Measurements from ENCODE around the gene LRRN2.
"Not testable (repeated sequence)": the region's sequence is repeated elsewhere in the genome, so short reads cannot be mapped to it uniquely, and the experiment has no call there.

LRRN2 gene

GRCh38 chr1:204572923-204573922 is 112.3 kb downstream of the LRRN2 start:
- no peak for DNase-seq

GRCh38 chr1:204571631-204572030 is 113.9 kb downstream of the LRRN2 start:
- in situ Hi-C loops (cut with HindIII; ENCODE audit: low pct_ligation_motif_present, low pct_unique_long_range_greater_than_20kb, low sequenced_read_pairs): no loop called here

More at GRCh38 chr1:204572923-204573922, 112.3 kb downstream of the LRRN2 start:
- in situ Hi-C loops (cut with HindIII; ENCODE audit: low pct_ligation_motif_present, low pct_unique_long_range_greater_than_20kb, low sequenced_read_pairs): no loop called here

DNA sequence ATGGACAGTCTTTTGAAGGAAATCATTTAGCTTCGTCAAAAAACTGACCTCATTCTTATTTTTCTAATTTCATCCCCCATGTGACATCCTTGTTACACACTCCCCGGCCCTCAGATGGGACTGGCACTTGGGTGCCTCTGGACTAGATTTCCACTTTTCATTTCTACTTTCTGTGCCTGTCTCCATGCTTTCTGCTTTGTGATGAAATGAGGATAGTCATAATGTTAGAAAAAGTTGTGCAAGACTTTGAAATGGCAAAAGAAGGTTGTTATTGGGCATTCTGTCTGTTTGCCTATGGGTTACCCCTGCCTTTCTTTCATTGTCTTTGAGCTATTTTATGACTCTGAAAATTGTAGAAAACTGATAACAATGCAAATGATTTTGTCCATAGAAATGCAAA is 114.4 kb downstream of the LRRN2 start:
- in situ Hi-C loops (cut with HindIII; ENCODE audit: low pct_ligation_motif_present, low pct_unique_long_range_greater_than_20kb, low sequenced_read_pairs): no loop called here
- DNase-seq: no peak

More at GRCh38 chr1:204571631-204572030, 113.9 kb downstream of the LRRN2 start:
- no peak for DNase-seq

DNA sequence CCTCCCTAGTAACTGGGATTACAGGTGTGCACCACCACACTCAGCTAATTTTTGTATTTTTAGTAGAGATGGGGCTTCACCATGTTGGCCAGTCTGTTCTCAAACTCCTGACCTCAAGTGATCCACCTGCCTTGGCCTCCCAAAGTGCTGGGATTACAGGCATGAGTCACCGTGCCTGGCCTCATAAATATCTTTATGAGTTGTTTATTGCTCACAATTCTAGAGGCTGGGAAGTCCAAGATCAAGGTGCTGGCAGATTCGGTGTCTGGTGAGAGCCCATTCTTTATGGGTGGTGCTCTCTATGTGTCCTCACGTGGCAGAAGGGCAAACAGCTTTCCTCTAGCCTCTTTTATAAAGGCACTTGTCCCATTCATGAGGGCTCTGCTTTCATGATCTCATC is 115.5 kb downstream of the LRRN2 start:
- DNase-seq; in situ Hi-C loops (cut with HindIII; ENCODE audit: low pct_ligation_motif_present, low pct_unique_long_range_greater_than_20kb, low sequenced_read_pairs): not testable (repeated sequence)

GRCh38 chr1:204569478-204569877 is 116.1 kb downstream of the LRRN2 start:
- DNase-seq: no peak
- in situ Hi-C loops (cut with HindIII; ENCODE audit: low pct_ligation_motif_present, low pct_unique_long_range_greater_than_20kb, low sequenced_read_pairs): no loop called here

DNA sequence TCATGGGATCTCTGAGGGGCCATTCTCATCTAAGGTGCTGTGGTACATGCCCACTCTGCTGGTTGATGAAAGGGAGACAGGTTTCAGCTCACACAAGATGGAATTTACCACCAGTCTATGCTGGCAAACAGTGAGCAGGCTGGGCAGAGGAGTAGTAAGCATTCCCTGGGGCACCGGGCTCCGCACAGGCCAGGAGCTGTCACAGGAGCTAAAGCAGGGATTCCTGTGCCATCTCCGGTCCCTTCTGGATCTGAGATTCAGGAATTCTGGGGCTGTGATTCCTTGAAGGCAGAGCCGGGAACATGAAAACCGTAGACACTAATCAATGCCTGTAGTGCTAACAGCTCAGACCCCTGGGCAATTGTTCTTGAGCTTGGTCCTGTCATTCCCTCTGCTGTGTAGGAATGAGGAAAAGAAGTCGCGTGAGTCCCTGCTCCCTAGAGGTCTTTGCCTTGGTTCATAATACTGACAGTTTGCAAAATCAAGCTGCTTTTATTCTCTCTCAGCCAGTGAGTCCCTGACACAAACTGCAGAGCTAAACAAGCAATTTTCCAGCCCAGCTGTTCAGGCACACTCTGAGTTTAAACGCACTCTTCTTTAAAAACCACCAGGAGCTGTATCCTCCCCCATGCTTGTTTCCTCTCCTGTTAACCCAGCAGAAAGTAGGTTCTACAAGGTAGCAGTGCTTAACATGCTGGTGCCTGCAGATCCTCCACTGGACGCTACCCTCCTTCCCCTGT is 116.8 kb downstream of the LRRN2 start:
- DNase-seq: no peak
- in situ Hi-C loops (cut with HindIII; ENCODE audit: low pct_ligation_motif_present, low pct_unique_long_range_greater_than_20kb, low sequenced_read_pairs): no loop called here

Data from ACHN (cell line).